Endothelial cell of umbilical vein (primary cell): ENCODE measurements around the gene TMEM92. TPM values are rescaled to one million over a fixed set of nuclear protein-coding genes. Genes with fewer than 3 reads are reported as not detected.

ENCODE experiments used
- BruUV-seq: library from RNA; stranded (reverse); fragments of 400-500 nt; replicated peaks from 2 replicates; lab custom pipeline; 2021; lab: Mats Ljungman, UMichigan
- CTCF ChIA-PET: fragments of 300-600, 350-600 bp; sonication (Branson Sonifier 250); formaldehyde crosslinking; loops from one replicate; lab custom pipeline; 2021; ENCODE audit warnings: antibody characterized with exemption, inconsistent platforms; lab: Charles Lee
- POLR2A ChIA-PET: fragments of 300-600, 350-600 bp; sonication (Branson Sonifier 250); formaldehyde crosslinking; loops from one replicate; lab custom pipeline; 2021; ENCODE audit warnings: antibody characterized with exemption, inconsistent platforms; lab: Charles Lee
- DNase-seq: peaks from one replicate; pipeline ENCODE4 v3.0.0-alpha.2; 2011; ENCODE audit warnings: low read depth, low spot score
- FAIRE-seq: peaks from 2 replicates; lab custom pipeline; 2011; peaks lifted over from hg19 to GRCh38; lab: Jason Lieb, UNC
- H2AFZ ChIP-seq: 2 replicates; pipeline ENCODE4 v1.6.0; 2012; ENCODE audit warnings: low read depth, low read length, control low read depth, inconsistent platforms
- H3K27ac ChIP-seq: 2 replicates; pipeline ENCODE4 v1.5.1; 2011; ENCODE audit warnings: low read depth, mild to moderate bottlenecking, control low read depth, low read length, moderate library complexity; ENCODE audit not compliant: insufficient read depth
- H3K27me3 ChIP-seq, 2 experiments: 2 replicates each; pipeline versions ENCODE4 v1.6.0 to v1.6.1; 2011; ENCODE audit warnings: low read length in 2 of 2, mixed read lengths in 1 of 2; ENCODE audit not compliant: control insufficient read depth in 2 of 2, insufficient read depth in 2 of 2
- H3K36me3 ChIP-seq, 2 experiments: 2 replicates in 1 of 2; 3 replicates in 1 of 2; pipeline ENCODE4 v1.5.1; 2011; ENCODE audit warnings: low read length in 2 of 2, mild to moderate bottlenecking in 1 of 2, moderate library complexity in 1 of 2; ENCODE audit not compliant: control insufficient read depth in 2 of 2, insufficient read depth in 2 of 2; ENCODE audit errors: extremely low read depth in 1 of 2
- H3K4me1 ChIP-seq: 3 replicates; pipeline ENCODE4 v1.5.1; 2011; ENCODE audit warnings: mild to moderate bottlenecking, low read length; ENCODE audit not compliant: control insufficient read depth, insufficient read depth; ENCODE audit errors: extremely low read depth
- H3K4me2 ChIP-seq: 2 replicates; pipeline ENCODE4 v1.6.1; 2011; ENCODE audit warnings: low read length, control low read depth, mixed read lengths; ENCODE audit not compliant: insufficient read depth
- H3K4me3 ChIP-seq, 3 experiments: fragments of 200-600 bp in 1 of 3; sonication (generic), shearing (Covaris generic) in 1 of 3; replicated peaks in 1 of 3; 2 replicates each; pipeline ENCODE4 v1.5.1; 2011 to 2016; ENCODE audit warnings: control low read depth in 3 of 3, low read length in 3 of 3, mild to moderate bottlenecking in 2 of 3, inconsistent platforms in 1 of 3, low read depth in 1 of 3, moderate library complexity in 1 of 3; ENCODE audit not compliant: insufficient read depth in 1 of 3
- H3K79me2 ChIP-seq: 2 replicates; pipeline ENCODE4 v1.6.0; 2012; ENCODE audit warnings: low read length, inconsistent platforms; ENCODE audit not compliant: control insufficient read depth, insufficient read depth
- H3K9ac ChIP-seq: replicated peaks from 2 replicates; pipeline ENCODE3; 2011; ENCODE audit warnings: low read length, control low read depth; ENCODE audit not compliant: insufficient read depth; ENCODE audit errors: extremely low read depth
- H3K9me1 ChIP-seq: replicated peaks from 3 replicates; pipeline ENCODE4 v1.6.0; 2011; ENCODE audit warnings: mild to moderate bottlenecking, low read length; ENCODE audit not compliant: control insufficient read depth, insufficient read depth; ENCODE audit errors: extremely low read depth
- H3K9me3 ChIP-seq: replicated peaks from 2 replicates; pipeline ENCODE4 v1.5.1; 2012; ENCODE audit warnings: low read length, inconsistent platforms; ENCODE audit not compliant: control insufficient read depth, insufficient read depth
- H4K20me1 ChIP-seq: replicated peaks from 2 replicates; pipeline ENCODE3; 2011; ENCODE audit warnings: mild to moderate bottlenecking, low read length; ENCODE audit not compliant: control insufficient read depth, insufficient read depth; ENCODE audit errors: extremely low read depth
- EZH2 ChIP-seq: IDR thresholded peaks from 2 replicates; pipeline ENCODE4 v1.6.1; 2012; ENCODE audit warnings: borderline replicate concordance, low read depth, mild to moderate bottlenecking, moderate library complexity, low read length, inconsistent platforms; ENCODE audit not compliant: severe bottlenecking
- FOS ChIP-seq: IDR thresholded peaks from 2 replicates; pipeline ENCODE4 v1.6.1; 2011; ENCODE audit warnings: mild to moderate bottlenecking, low read length, moderate library complexity, borderline replicate concordance; ENCODE audit not compliant: insufficient read depth
- GATA2 ChIP-seq: IDR thresholded peaks from 2 replicates; pipeline ENCODE4 v1.7.0; 2011; ENCODE audit warnings: low read depth, mild to moderate bottlenecking, moderate library complexity, mixed read lengths, low read length; ENCODE audit not compliant: insufficient read length, insufficient read depth
- JUN ChIP-seq: IDR thresholded peaks from 2 replicates; pipeline ENCODE4 v1.6.1; 2011; ENCODE audit warnings: borderline replicate concordance, low read depth; ENCODE audit not compliant: insufficient read length, insufficient read depth
- MYC ChIP-seq: IDR thresholded peaks from one replicate; pipeline ENCODE4 v1.6.1; 2011; ENCODE audit warnings: mild to moderate bottlenecking, low read depth, low read length
- POLR2A ChIP-seq: IDR thresholded peaks from 2 replicates; pipeline ENCODE4 v1.6.1; 2012; ENCODE audit warnings: low read depth, mild to moderate bottlenecking, control low read depth, low read length
- POLR2AphosphoS5 ChIP-seq: IDR thresholded peaks from 2 replicates; pipeline ENCODE4 v1.6.1; 2012; ENCODE audit warnings: low read depth, mild to moderate bottlenecking, control low read depth, low read length, moderate library complexity; ENCODE audit not compliant: insufficient read depth
- dilution Hi-C: fragments of 300-500 bp; cut with MboI; formaldehyde crosslinking; loops from one replicate; pipeline ENCODE4 v1.15.0; 2019; ENCODE audit warnings: low sequenced_read_pairs; ENCODE audit not compliant: extremely low pct_ligation_motif_present
- intact Hi-C: fragments of 100-400 bp; cut with micrococcal nuclease; formaldehyde crosslinking; loops from one replicate; pipeline ENCODE4 v1.10.0; 2022
- polyA plus RNA-seq, 4 experiments: library from polyadenylated mRNA; depleted of rRNA in 3 of 4; stranded (reverse) in 3 of 4; unstranded in 1 of 4; fragments of >200 nt; gene quantifications; 2 replicates each; pipeline versions ENCODE4 v1.2.1 to v1.2.3, GENCODE V29; 2011 to 2012; ENCODE audit warnings: missing spikeins in 1 of 4
- total RNA-seq: library from RNA; stranded (reverse); gene quantifications from 2 replicates; pipeline ENCODE4 v1.2.3, GENCODE V29; 2021
- TF ChIP-seq, protein P1 (sequence below): IDR thresholded peaks from 2 replicates; pipeline ENCODE4 v1.6.1; 2011; ENCODE audit not compliant: insufficient read depth, insufficient read length
- TF ChIP-seq, protein P2 (sequence below), 2 donors: IDR thresholded peaks; 1 replicate in 1 of 2; 2 replicates in 1 of 2; pipeline ENCODE4 v1.5.1; 2011; ENCODE audit warnings: low read length in 2 of 2, mild to moderate bottlenecking in 2 of 2, moderate library complexity in 2 of 2, control low read depth in 1 of 2, inconsistent platforms in 1 of 2, low read depth in 1 of 2; ENCODE audit not compliant: insufficient read depth in 1 of 2; ENCODE audit errors: extremely low read depth in 1 of 2

Gene TMEM92
- total and polyA plus RNA-seq, 2 donors (not counting 3 experiments of a cell fraction or from before 2014, with no cell fraction given) = 0.03 TPM; not detected in 1

GRCh38 chr17:50283714-50284113 is 9.4 kb downstream of the TMEM92 start:
- H3K79me2 ChIP-seq = no peaks in the 10 kb centered on the region
- no peaks in the 10 kb centered on the region for H3K9me3 ChIP-seq
- H4K20me1 ChIP-seq = no peaks in the 10 kb centered on the region
- no peak overlapping the region for H3K27ac ChIP-seq
- dilution Hi-C loops = no loop called here
- intact Hi-C loops = no loop called here
- POLR2A ChIA-PET = no interaction called here
- TF ChIP-seq FOS (no peak), POLR2AphosphoS5 (no peak), MYC (no peak), JUN (no peak), GATA2 (no peak), EZH2 (no peak), POLR2A (no peak)
- TF ChIP-seq, protein P1, sequence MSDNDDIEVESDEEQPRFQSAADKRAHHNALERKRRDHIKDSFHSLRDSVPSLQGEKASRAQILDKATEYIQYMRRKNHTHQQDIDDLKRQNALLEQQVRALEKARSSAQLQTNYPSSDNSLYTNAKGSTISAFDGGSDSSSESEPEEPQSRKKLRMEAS = no peak
- TF ChIP-seq, protein P2, sequence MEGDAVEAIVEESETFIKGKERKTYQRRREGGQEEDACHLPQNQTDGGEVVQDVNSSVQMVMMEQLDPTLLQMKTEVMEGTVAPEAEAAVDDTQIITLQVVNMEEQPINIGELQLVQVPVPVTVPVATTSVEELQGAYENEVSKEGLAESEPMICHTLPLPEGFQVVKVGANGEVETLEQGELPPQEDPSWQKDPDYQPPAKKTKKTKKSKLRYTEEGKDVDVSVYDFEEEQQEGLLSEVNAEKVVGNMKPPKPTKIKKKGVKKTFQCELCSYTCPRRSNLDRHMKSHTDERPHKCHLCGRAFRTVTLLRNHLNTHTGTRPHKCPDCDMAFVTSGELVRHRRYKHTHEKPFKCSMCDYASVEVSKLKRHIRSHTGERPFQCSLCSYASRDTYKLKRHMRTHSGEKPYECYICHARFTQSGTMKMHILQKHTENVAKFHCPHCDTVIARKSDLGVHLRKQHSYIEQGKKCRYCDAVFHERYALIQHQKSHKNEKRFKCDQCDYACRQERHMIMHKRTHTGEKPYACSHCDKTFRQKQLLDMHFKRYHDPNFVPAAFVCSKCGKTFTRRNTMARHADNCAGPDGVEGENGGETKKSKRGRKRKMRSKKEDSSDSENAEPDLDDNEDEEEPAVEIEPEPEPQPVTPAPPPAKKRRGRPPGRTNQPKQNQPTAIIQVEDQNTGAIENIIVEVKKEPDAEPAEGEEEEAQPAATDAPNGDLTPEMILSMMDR (IDR thresholded peaks at IDR 0.05; ENCODE audit: extremely low read depth in 1 of 2, insufficient read depth in 1 of 2, low read depth in 1 of 2, low read length in 2 of 2) = no peak
- no peaks in the 10 kb centered on the region for H3K36me3 ChIP-seq
- H3K4me2 ChIP-seq = no peak overlapping the region
- H3K4me3 ChIP-seq = no peak overlapping the region
- no TSS peak for BruUV-seq
- peaks cover 7% of the 10 kb centered on the region for H3K4me1 ChIP-seq
- DNase-seq = no peak
- H3K27me3 ChIP-seq = no peaks in the 10 kb centered on the region
- no peak overlapping the region for H3K9ac ChIP-seq
- CTCF ChIA-PET = interaction anchor here (1.8 kb wide), 1 partner anchor 83 kb away, joined by 7 read pairs; no protein-coding TSS in a partner anchor
- H3K9me1 ChIP-seq = no peaks in the 10 kb centered on the region
- FAIRE-seq = no peak
- no peak overlapping the region for H2AFZ ChIP-seq
